HEK293 (cell line): Measurements from ENCODE around the gene CZIB.

ENCODE experiments used
- CTCF ChIP-seq: fragments of 450-650 bp; formaldehyde crosslinking; IDR thresholded peaks from 2 replicates; pipeline ENCODE4 v1.5.1; 2016; ENCODE audit warnings: missing biosample characterization, missing genetic modification characterization
- PRDM2 ChIP-seq: fragments of 450-650 bp; formaldehyde crosslinking; IDR thresholded peaks from 2 replicates; pipeline ENCODE4 v1.5.1; 2016; ENCODE audit warnings: missing biosample characterization, missing genetic modification characterization, borderline replicate concordance
- TCF7L2 ChIP-seq: IDR thresholded peaks from 2 replicates; pipeline ENCODE4 v1.6.1; 2011; ENCODE audit warnings: low read depth, mild to moderate bottlenecking, inconsistent platforms, low read length, moderate library complexity, borderline replicate concordance
- TSHZ1 ChIP-seq: fragments of 450-650 bp; formaldehyde crosslinking; IDR thresholded peaks from 2 replicates; pipeline ENCODE4 v1.5.1; 2016; ENCODE audit warnings: missing biosample characterization, missing genetic modification characterization, borderline replicate concordance
- YY1 ChIP-seq: fragments of 450-650 bp; formaldehyde crosslinking; IDR thresholded peaks from 2 replicates; pipeline ENCODE4 v1.5.1; 2018; ENCODE audit warnings: missing biosample characterization, missing genetic modification characterization
- ZFP37 ChIP-seq: fragments of 450-650 bp; formaldehyde crosslinking; IDR thresholded peaks from 2 replicates; pipeline ENCODE4 v1.5.1; 2016; ENCODE audit warnings: missing biosample characterization, missing genetic modification characterization
- ZFP69B ChIP-seq: fragments of 450-650 bp; formaldehyde crosslinking; IDR thresholded peaks from 2 replicates; pipeline ENCODE4 v1.5.1; 2016; ENCODE audit warnings: missing biosample characterization, missing genetic modification characterization
- ZNF239 ChIP-seq: fragments of 450-650 bp; formaldehyde crosslinking; IDR thresholded peaks from 2 replicates; pipeline ENCODE4 v1.5.1; 2016; ENCODE audit warnings: missing biosample characterization, missing genetic modification characterization
- ZNF274 ChIP-seq, 2 experiments: fragments of 200-500 bp in 1 of 2; fragments of 450-650 bp in 1 of 2; sonication (Bioruptor generic) in 1 of 2; formaldehyde crosslinking in 1 of 2; IDR thresholded peaks; 2 replicates each; pipeline versions ENCODE4 v1.5.1 to v1.6.1; 2014 to 2016; ENCODE audit warnings: borderline replicate concordance in 1 of 2, inconsistent platforms in 1 of 2, low read length in 1 of 2, missing biosample characterization in 1 of 2, missing genetic modification characterization in 1 of 2
- ZNF776 ChIP-seq: fragments of 450-650 bp; formaldehyde crosslinking; IDR thresholded peaks from 2 replicates; pipeline ENCODE4 v1.5.0; 2017; ENCODE audit warnings: missing biosample characterization, missing genetic modification characterization, borderline replicate concordance
- TF ChIP-seq, protein P1 (sequence below): fragments of 450-650 bp; formaldehyde crosslinking; conservative IDR thresholded peaks from 2 replicates; pipeline ENCODE4 v1.5.1; 2016; ENCODE audit warnings: low read depth, missing biosample characterization, missing genetic modification characterization

DNA sequence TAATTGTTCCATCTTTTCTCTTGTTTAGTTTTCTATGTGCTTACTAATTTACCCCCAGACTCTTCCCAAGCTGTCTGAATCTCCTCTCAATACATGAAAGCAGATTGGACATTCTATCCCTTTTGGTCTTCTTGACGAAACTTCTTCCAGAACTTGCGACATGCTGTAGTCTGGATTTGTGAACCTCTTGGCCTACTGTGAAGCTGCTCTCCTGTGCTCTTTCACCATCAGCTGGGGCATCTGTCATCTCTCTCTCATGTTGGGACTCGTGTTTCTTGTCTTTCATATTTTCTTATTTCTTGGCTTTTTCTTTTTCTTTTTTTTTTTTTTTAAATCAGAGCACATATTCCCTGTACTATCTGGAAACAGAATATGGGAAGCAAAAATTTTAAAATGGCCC, 17.0 kb downstream of the CZIB start:
- TF ChIP-seq TSHZ1 (tag by site-specific recombination) (no peak), CTCF (tag by site-specific recombination) (no peak), ZNF776 (tag by site-specific recombination) (no peak), ZFP69B (tag by site-specific recombination) (no peak), ZNF239 (tag by site-specific recombination) (no peak), TCF7L2 (no peak), ZFP37 (tag by site-specific recombination) (no peak), YY1 (tag by site-specific recombination) (no peak), PRDM2 (tag by site-specific recombination) (no peak), ZNF274 (IDR thresholded peaks at IDR 0.05; ENCODE audit: low read length) (no peak), ZNF274 (tag by site-specific recombination; IDR thresholded peaks at IDR 0.05; ENCODE audit: borderline replicate concordance) (no peak)
- TF ChIP-seq, protein P1, sequence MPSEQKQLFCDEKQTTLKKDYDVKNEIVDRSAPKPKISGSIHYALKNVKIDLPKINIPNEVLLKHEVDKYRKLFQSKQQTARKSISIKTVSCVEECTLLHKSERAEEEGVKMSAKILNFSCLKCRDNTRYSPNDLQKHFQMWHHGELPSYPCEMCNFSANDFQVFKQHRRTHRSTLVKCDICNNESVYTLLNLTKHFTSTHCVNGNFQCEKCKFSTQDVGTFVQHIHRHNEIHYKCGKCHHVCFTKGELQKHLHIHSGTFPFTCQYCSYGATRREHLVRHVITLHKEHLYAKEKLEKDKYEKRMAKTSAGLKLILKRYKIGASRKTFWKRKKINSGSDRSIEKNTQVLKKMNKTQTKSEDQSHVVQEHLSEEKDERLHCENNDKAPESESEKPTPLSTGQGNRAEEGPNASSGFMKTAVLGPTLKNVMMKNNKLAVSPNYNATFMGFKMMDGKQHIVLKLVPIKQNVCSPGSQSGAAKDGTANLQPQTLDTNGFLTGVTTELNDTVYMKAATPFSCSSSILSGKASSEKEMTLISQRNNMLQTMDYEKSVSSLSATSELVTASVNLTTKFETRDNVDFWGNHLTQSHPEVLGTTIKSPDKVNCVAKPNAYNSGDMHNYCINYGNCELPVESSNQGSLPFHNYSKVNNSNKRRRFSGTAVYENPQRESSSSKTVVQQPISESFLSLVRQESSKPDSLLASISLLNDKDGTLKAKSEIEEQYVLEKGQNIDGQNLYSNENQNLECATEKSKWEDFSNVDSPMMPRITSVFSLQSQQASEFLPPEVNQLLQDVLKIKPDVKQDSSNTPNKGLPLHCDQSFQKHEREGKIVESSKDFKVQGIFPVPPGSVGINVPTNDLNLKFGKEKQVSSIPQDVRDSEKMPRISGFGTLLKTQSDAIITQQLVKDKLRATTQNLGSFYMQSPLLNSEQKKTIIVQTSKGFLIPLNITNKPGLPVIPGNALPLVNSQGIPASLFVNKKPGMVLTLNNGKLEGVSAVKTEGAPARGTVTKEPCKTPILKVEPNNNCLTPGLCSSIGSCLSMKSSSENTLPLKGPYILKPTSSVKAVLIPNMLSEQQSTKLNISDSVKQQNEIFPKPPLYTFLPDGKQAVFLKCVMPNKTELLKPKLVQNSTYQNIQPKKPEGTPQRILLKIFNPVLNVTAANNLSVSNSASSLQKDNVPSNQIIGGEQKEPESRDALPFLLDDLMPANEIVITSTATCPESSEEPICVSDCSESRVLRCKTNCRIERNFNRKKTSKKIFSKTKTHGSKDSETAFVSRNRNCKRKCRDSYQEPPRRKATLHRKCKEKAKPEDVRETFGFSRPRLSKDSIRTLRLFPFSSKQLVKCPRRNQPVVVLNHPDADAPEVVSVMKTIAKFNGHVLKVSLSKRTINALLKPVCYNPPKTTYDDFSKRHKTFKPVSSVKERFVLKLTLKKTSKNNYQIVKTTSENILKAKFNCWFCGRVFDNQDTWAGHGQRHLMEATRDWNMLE, result no peak
